HepG2 (cell line): ENCODE results near the gene SBNO2. TPM values are rescaled to one million over a fixed set of nuclear protein-coding genes. Genes with fewer than 3 reads are reported as not detected.
A peak's percentile ranks its signal among the peaks of the same experiment; 100 is the strongest.

Source experiments
- ATAC-seq: fragments of 200-7000 bp; cut with Tn5 transposase; 3 replicates; pipeline ENCODE4 v1.9.1; 2020; ENCODE audit warnings: mild to moderate bottlenecking, moderate library complexity
- BruUV-seq: library from RNA; stranded (reverse); fragments of 400-500 nt; replicated peaks from 2 replicates; lab custom pipeline; 2021; lab: Mats Ljungman, UMichigan
- CTCF ChIA-PET: fragments of 300-600 bp; formaldehyde crosslinking; extraction: SDS; loops from one replicate; lab custom pipeline; 2021; ENCODE audit warnings: low total read pairs, inconsistent platforms, low intra/inter-chr PET ratio; lab: Yijun Ruan, JAX
- POLR2A ChIA-PET: fragments of 350-600 bp; sonication (Branson Sonifier 250); formaldehyde crosslinking; loops from one replicate; lab custom pipeline; 2020; ENCODE audit warnings: antibody characterized with exemption, inconsistent platforms; lab: Yijun Ruan, JAX
- DNase-seq: peaks from one replicate; pipeline ENCODE4 v3.0.0-alpha.2; 2015; ENCODE audit warnings: low spot score
- FAIRE-seq: peaks from 3 replicates; lab custom pipeline; 2011; peaks lifted over from hg19 to GRCh38; lab: Jason Lieb, UNC
- H2AFZ ChIP-seq: one replicate; pipeline ENCODE4 v1.6.1; 2011; ENCODE audit warnings: low read length, inconsistent platforms
- H3K27ac ChIP-seq: fragments of 300-600 bp; 3 replicates; pipeline ENCODE4 v1.8.0; 2011; ENCODE audit warnings: mixed run types, mild to moderate bottlenecking, mixed read lengths, low read length, inconsistent platforms; ENCODE audit not compliant: insufficient read depth; ENCODE audit errors: extremely low read length
- H3K27me3 ChIP-seq, 2 experiments: fragments of 200-600 bp in 1 of 2; 2 replicates in 1 of 2; 3 replicates in 1 of 2; pipeline versions ENCODE4 v1.6.0 to v1.8.0; 2011; ENCODE audit warnings: low read length in 2 of 2, mild to moderate bottlenecking in 2 of 2, moderate library complexity in 2 of 2, inconsistent platforms in 1 of 2; ENCODE audit not compliant: insufficient read depth in 2 of 2, control insufficient read depth in 1 of 2
- H3K36me3 ChIP-seq, 2 experiments: fragments of 200-600 bp in 1 of 2; replicated peaks in 1 of 2; 2 replicates in 1 of 2; 3 replicates in 1 of 2; pipeline versions ENCODE4 v1.5.1 to v1.8.0; 2011; ENCODE audit warnings: low read length in 2 of 2, inconsistent platforms in 1 of 2; ENCODE audit not compliant: insufficient read depth in 2 of 2, control insufficient read depth in 1 of 2
- H3K4me1 ChIP-seq: 2 replicates; pipeline ENCODE4 v1.5.1; 2012; ENCODE audit warnings: low read length, inconsistent platforms; ENCODE audit not compliant: insufficient read depth
- H3K4me2 ChIP-seq: 2 replicates; pipeline ENCODE4 v1.6.0; 2011; ENCODE audit warnings: low read depth, low read length, inconsistent platforms
- H3K4me3 ChIP-seq, 3 experiments: fragments of 200-600 bp in 1 of 3; sonication (generic), shearing (Covaris generic) in 1 of 3; replicated peaks in 1 of 3; 2 replicates each; pipeline ENCODE4 v1.5.1; 2011 to 2016; ENCODE audit warnings: low read length in 3 of 3, inconsistent platforms in 2 of 3, low read depth in 2 of 3, mild to moderate bottlenecking in 2 of 3, control low read depth in 1 of 3, mixed read lengths in 1 of 3; ENCODE audit not compliant: insufficient read depth in 1 of 3
- H3K79me2 ChIP-seq: one replicate; pipeline ENCODE4 v1.6.1; 2011; ENCODE audit warnings: low read length, inconsistent platforms; ENCODE audit not compliant: insufficient read depth
- H3K9ac ChIP-seq: 2 replicates; pipeline ENCODE4 v1.6.0; 2011; ENCODE audit warnings: mild to moderate bottlenecking, low read depth, low read length, inconsistent platforms; ENCODE audit not compliant: insufficient read depth
- H3K9me3 ChIP-seq: 2 replicates; pipeline ENCODE4 v1.5.1; 2012; ENCODE audit warnings: mild to moderate bottlenecking, low read length
- H4K20me1 ChIP-seq: 2 replicates; pipeline ENCODE4 v1.6.0; 2011; ENCODE audit warnings: inconsistent platforms, mild to moderate bottlenecking, low read length, moderate library complexity; ENCODE audit not compliant: insufficient read depth
- AGO2 ChIP-seq: fragments of 200-400 bp; formaldehyde crosslinking; optimal IDR thresholded peaks from 2 replicates; pipeline ENCODE3; 2017; ENCODE audit warnings: mild to moderate bottlenecking, low read depth, low read length, moderate library complexity
- CBX2 ChIP-seq, 2 experiments: fragments of 200-600 bp in 1 of 2; sonication (generic); formaldehyde crosslinking in 1 of 2; IDR thresholded peaks; 2 replicates each; pipeline versions ENCODE4 v1.7.0 to v1.8.1; 2018 to 2022; ENCODE audit warnings: low read depth in 2 of 2, low read length in 1 of 2, mild to moderate bottlenecking in 1 of 2, missing genetic modification reagents in 1 of 2
- CEBPG ChIP-seq: IDR thresholded peaks from 2 replicates; pipeline ENCODE4 v1.6.1; 2016
- SRSF4 ChIP-seq: fragments of 200-400 bp; formaldehyde crosslinking; IDR thresholded peaks from one replicate; pipeline ENCODE4 v1.6.1; 2018; ENCODE audit warnings: mild to moderate bottlenecking, low read depth, low read length, moderate library complexity; ENCODE audit not compliant: poor library complexity, severe bottlenecking
- STAG1 ChIP-seq: sonication (generic); formaldehyde crosslinking; IDR thresholded peaks from 2 replicates; pipeline ENCODE4 v1.4.0; 2020; ENCODE audit warnings: missing genetic modification reagents
- ZNF207 ChIP-seq: fragments of 450-650 bp; IDR thresholded peaks from 2 replicates; pipeline ENCODE4 v1.6.1; 2016; ENCODE audit warnings: antibody characterized with exemption, borderline replicate concordance
- ZNF256 ChIP-seq: sonication (generic); formaldehyde crosslinking; conservative IDR thresholded peaks from 2 replicates; pipeline ENCODE4 v1.4.0; 2020; ENCODE audit warnings: missing genetic modification reagents
- ZNF468 ChIP-seq: sonication (generic); formaldehyde crosslinking; IDR thresholded peaks from 2 replicates; pipeline ENCODE4 v1.8.0; 2022; ENCODE audit warnings: mild to moderate bottlenecking, moderate library complexity, missing genetic modification reagents
- WGBS: methylation state at CpG from one replicate; pipeline ENCODE4 v1.1.6; 2017; ENCODE audit warnings: low lambda C conversion rate; 5-methylcytosine and 5-hydroxymethylcytosine counted together
- in situ Hi-C: cut with HindIII; loops from 2 replicates; pipeline ENCODE4 v1.10.0; 2017; ENCODE audit warnings: low pct_unique_long_range_greater_than_20kb; ENCODE audit not compliant: extremely low pct_ligation_motif_present
- intact Hi-C: fragments of 100-400 bp; cut with micrococcal nuclease; formaldehyde crosslinking; loops from one replicate; pipeline ENCODE4 v1.10.0; 2022; ENCODE audit not compliant: unreplicated experiment
- polyA plus RNA-seq, 8 experiments: library from polyadenylated mRNA; depleted of rRNA in 3 of 8; stranded (reverse) in 7 of 8; unstranded in 1 of 8; fragments of >200 nt; fragmentation: Illumina TruSeq in 4 of 8; extraction: Trizol in 4 of 8; gene quantifications; 2 replicates each; pipeline versions ENCODE4 v1.2.1 to v1.2.3, GENCODE V29; 2011 to 2016; ENCODE audit warnings: low read depth in 4 of 8, missing spikeins in 1 of 8, mixed read lengths in 1 of 8; ENCODE audit not compliant: insufficient read depth in 1 of 8
- total RNA-seq, 5 experiments: library from RNA; depleted of rRNA; stranded (reverse); fragments of >200 nt; fragmentation: Illumina TruSeq; extraction: Trizol; gene quantifications; 2 replicates each; pipeline ENCODE4 v1.2.3, GENCODE V29; 2016; ENCODE audit warnings: low read depth in 1 of 5
- TF ChIP-seq, protein P1 (sequence below): sonication (generic); formaldehyde crosslinking; IDR thresholded peaks from 2 replicates; pipeline ENCODE4 v1.4.0; 2020; ENCODE audit warnings: missing genetic modification reagents
- TF ChIP-seq, protein P2 (sequence below): sonication (generic); formaldehyde crosslinking; IDR thresholded peaks from 2 replicates; pipeline ENCODE4 v1.8.1; 2022; ENCODE audit warnings: mild to moderate bottlenecking, missing genetic modification reagents

Gene SBNO2
- total and polyA plus RNA-seq, 2 of the 13 experiments (the other 11 are each of a cell fraction or from before 2014, with no cell fraction given), result 8.6 to 10.4 TPM

- Histone ChIP-seq H3K4me3 (no peak overlapping the region), H3K36me3 (peaks cover 4 to 14% of the 10 kb centered on the region in 2 experiments; a peak in 4 of 5 replicates), H3K4me1 (peaks cover 7% of the 10 kb centered on the region; the same call in 1 of the 2 replicates), H3K27me3 (no peaks in the 10 kb centered on the region), H4K20me1 (no peaks in the 10 kb centered on the region), H2AFZ (no peak overlapping the region), H3K9ac (no peak overlapping the region), H3K9me3 (no peaks in the 10 kb centered on the region), H3K4me2 (no peak overlapping the region), H3K79me2 (peaks cover 2% of the 10 kb centered on the region), H3K27ac (no peak overlapping the region)
- TF ChIP-seq AGO2, result peak; percentile 55
- TF ChIP-seq, protein P1, sequence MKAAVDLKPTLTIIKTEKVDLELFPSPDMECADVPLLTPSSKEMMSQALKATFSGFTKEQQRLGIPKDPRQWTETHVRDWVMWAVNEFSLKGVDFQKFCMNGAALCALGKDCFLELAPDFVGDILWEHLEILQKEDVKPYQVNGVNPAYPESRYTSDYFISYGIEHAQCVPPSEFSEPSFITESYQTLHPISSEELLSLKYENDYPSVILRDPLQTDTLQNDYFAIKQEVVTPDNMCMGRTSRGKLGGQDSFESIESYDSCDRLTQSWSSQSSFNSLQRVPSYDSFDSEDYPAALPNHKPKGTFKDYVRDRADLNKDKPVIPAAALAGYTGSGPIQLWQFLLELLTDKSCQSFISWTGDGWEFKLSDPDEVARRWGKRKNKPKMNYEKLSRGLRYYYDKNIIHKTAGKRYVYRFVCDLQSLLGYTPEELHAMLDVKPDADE (CRISPR knock-in tag), result no peak
- DNase-seq (no peak), FAIRE-seq (no peak), ATAC-seq (no peak)
- CTCF ChIA-PET, result no interaction called here
- intact Hi-C loops, result no loop called here
- in situ Hi-C loops, result no loop called here
- 100% methylated on average over 8 of the region's 22 CpGs for WGBS
- BruUV-seq, result no TSS peak
- POLR2A ChIA-PET, result no interaction called here
Measured at GRCh38 chr19:1130771-1131717, 43.0 kb downstream of the SBNO2 start.

DNA sequence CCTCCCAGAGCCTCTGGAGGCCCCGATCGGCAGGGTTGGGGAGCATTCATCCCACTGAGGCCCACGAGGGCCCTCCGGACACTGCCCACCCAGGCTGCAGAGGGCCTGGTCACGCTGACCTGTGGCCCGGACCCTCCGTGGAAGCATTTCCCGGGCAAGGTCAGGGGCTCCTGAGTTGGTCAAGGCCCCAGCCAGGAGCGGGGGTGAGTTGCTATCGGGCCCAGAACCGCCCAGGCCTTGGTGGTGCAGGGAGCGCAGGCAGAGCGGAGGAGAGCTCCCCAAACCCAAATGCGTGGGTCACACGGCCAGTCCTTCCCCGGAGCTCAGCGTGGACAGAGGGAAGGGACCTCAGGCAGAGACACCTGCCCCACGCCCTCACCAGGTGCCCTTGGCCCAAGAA is 44.5 kb downstream of the SBNO2 start:
- H4K20me1 ChIP-seq, result no peaks in the 10 kb centered on the region
- no peak overlapping the region for H2AFZ ChIP-seq
- no peaks in the 10 kb centered on the region for H3K9me3 ChIP-seq
- 92% methylated on average over 8 of the region's 18 CpGs for WGBS
- peaks cover 5 to 22% of the 10 kb centered on the region in 2 experiments; a peak in 4 of 5 replicates for H3K36me3 ChIP-seq
- H3K4me3 ChIP-seq, result no peak overlapping the region
- no peaks in the 10 kb centered on the region for H3K27me3 ChIP-seq
- ChIA-PET CTCF (no interaction called here), POLR2A (no interaction called here)
- peaks cover 7% of the 10 kb centered on the region; the same call in 1 of the 2 replicates for H3K4me1 ChIP-seq
- FAIRE-seq (no peak), ATAC-seq (no peak), DNase-seq (no peak)
- H3K79me2 ChIP-seq, result peaks cover 2% of the 10 kb centered on the region
- BruUV-seq, result no TSS peak
- TF ChIP-seq CEBPG (CRISPR knock-in tag) (no peak), ZNF207 (no peak), ZNF256 (CRISPR knock-in tag) (no peak), STAG1 (CRISPR knock-in tag) (no peak), AGO2 (no peak), SRSF4 (no peak), CBX2 (IDR thresholded peaks at IDR 0.05; ENCODE audit: low read depth, low read length) (no peak), CBX2 (CRISPR knock-in tag; IDR thresholded peaks at IDR 0.05; ENCODE audit: low read depth) (no peak), ZNF468 (CRISPR knock-in tag) (no peak)
- TF ChIP-seq, protein P2, sequence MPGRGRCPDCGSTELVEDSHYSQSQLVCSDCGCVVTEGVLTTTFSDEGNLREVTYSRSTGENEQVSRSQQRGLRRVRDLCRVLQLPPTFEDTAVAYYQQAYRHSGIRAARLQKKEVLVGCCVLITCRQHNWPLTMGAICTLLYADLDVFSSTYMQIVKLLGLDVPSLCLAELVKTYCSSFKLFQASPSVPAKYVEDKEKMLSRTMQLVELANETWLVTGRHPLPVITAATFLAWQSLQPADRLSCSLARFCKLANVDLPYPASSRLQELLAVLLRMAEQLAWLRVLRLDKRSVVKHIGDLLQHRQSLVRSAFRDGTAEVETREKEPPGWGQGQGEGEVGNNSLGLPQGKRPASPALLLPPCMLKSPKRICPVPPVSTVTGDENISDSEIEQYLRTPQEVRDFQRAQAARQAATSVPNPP (CRISPR knock-in tag), result no peak
- no peak overlapping the region for H3K27ac ChIP-seq
- in situ Hi-C loops, result no loop called here
- intact Hi-C loops, result no loop called here
- no peak overlapping the region for H3K9ac ChIP-seq
- no peak overlapping the region for H3K4me2 ChIP-seq
